Nephron progenitor cell (in vitro differentiated cells): ENCODE measurements around the gene ZNFX1.

Experiments
- DNase-seq: peaks from one replicate; pipeline ENCODE4 v3.0.0; 2021
- H3K27ac Mint-ChIP-seq: 2 replicates; pipeline ENCODE4 v1.8.0; 2021; ENCODE audit warnings: mild to moderate bottlenecking, moderate library complexity, mixed read lengths
- H3K27me3 Mint-ChIP-seq: 2 replicates; pipeline ENCODE4 v1.8.0; 2021; ENCODE audit warnings: mild to moderate bottlenecking, low read depth, mixed read lengths; ENCODE audit not compliant: poor library complexity
- H3K36me3 Mint-ChIP-seq: 2 replicates; pipeline ENCODE4 v1.8.0; 2021; ENCODE audit warnings: low read depth, mixed read lengths
- H3K4me1 Mint-ChIP-seq: 2 replicates; pipeline ENCODE4 v1.8.0; 2021; ENCODE audit warnings: mixed read lengths
- H3K4me3 Mint-ChIP-seq: 2 replicates; pipeline ENCODE4 v1.8.0; 2021; ENCODE audit warnings: mild to moderate bottlenecking, moderate library complexity, mixed read lengths
- H3K9me3 Mint-ChIP-seq: 2 replicates; pipeline ENCODE4 v1.8.0; 2021; ENCODE audit warnings: mild to moderate bottlenecking, moderate library complexity, mixed read lengths
- CTCF ChIP-seq: fragments of 200-600 bp; sonication (generic); IDR thresholded peaks from 2 replicates; pipeline ENCODE4 v1.5.0; 2021; ENCODE audit warnings: antibody characterized with exemption

Gene ZNFX1

GRCh38 chr20:49245921-49246740 is 31.7 kb downstream of the ZNFX1 start:
- Mint-ChIP-seq H3K4me3 (no peak overlapping the region), H3K9me3 (no peaks in the 10 kb centered on the region), H3K27ac (peak overlapping the region; percentile 57), H3K27me3 (no peaks in the 10 kb centered on the region), H3K36me3 (peaks cover 57% of the 10 kb centered on the region), H3K4me1 (no peaks in the 10 kb centered on the region)
- TF ChIP-seq CTCF: peak; percentile 63
- DNase-seq: no peak

GRCh38 chr20:49237531-49237930 is 40.3 kb downstream of the ZNFX1 start:
- Mint-ChIP-seq H3K36me3 (peaks cover 74% of the 10 kb centered on the region), H3K27me3 (no peaks in the 10 kb centered on the region), H3K4me3 (no peak overlapping the region), H3K9me3 (no peaks in the 10 kb centered on the region), H3K4me1 (no peaks in the 10 kb centered on the region), H3K27ac (peak overlapping the region; percentile 13)
- TF ChIP-seq CTCF: no peak
- no peak for DNase-seq

GRCh38 chr20:49236301-49236700 is 41.6 kb downstream of the ZNFX1 start:
- Mint-ChIP-seq H3K4me1 (no peaks in the 10 kb centered on the region), H3K4me3 (no peak overlapping the region)

GRCh38 chr20:49234831-49235230 is 43.0 kb downstream of the ZNFX1 start:
- H3K27me3 Mint-ChIP-seq: no peaks in the 10 kb centered on the region
- peaks cover 70% of the 10 kb centered on the region for H3K36me3 Mint-ChIP-seq
- no peak overlapping the region for H3K4me3 Mint-ChIP-seq
- no peak for DNase-seq
- no peaks in the 10 kb centered on the region for H3K4me1 Mint-ChIP-seq
- no peak overlapping the region for H3K27ac Mint-ChIP-seq
- H3K9me3 Mint-ChIP-seq: no peaks in the 10 kb centered on the region
- TF ChIP-seq CTCF: no peak

More at GRCh38 chr20:49236301-49236700, 41.6 kb downstream of the ZNFX1 start:
- Mint-ChIP-seq H3K9me3 (no peaks in the 10 kb centered on the region), H3K36me3 (peaks cover 70% of the 10 kb centered on the region), H3K27me3 (no peaks in the 10 kb centered on the region), H3K27ac (no peak overlapping the region)
- no peak for TF ChIP-seq CTCF
- no peak for DNase-seq

GRCh38 chr20:49233226-49233625 is 44.6 kb downstream of the ZNFX1 start:
- peaks cover 3% of the 10 kb centered on the region for H3K27me3 Mint-ChIP-seq
- H3K4me1 Mint-ChIP-seq: no peaks in the 10 kb centered on the region
- no peak for DNase-seq
- TF ChIP-seq CTCF: no peak
- no peaks in the 10 kb centered on the region for H3K9me3 Mint-ChIP-seq
- no peak overlapping the region for H3K4me3 Mint-ChIP-seq
- H3K36me3 Mint-ChIP-seq: peaks cover 67% of the 10 kb centered on the region
- no peak overlapping the region for H3K27ac Mint-ChIP-seq

GRCh38 chr20:49231471-49231870 is 46.4 kb downstream of the ZNFX1 start:
- peaks cover 3% of the 10 kb centered on the region for H3K27me3 Mint-ChIP-seq
- TF ChIP-seq CTCF: no peak
- no peaks in the 10 kb centered on the region for H3K9me3 Mint-ChIP-seq
- peaks cover 70% of the 10 kb centered on the region for H3K36me3 Mint-ChIP-seq
- H3K27ac Mint-ChIP-seq: no peak overlapping the region
- DNase-seq: no peak
- no peaks in the 10 kb centered on the region for H3K4me1 Mint-ChIP-seq
- no peak overlapping the region for H3K4me3 Mint-ChIP-seq
